ENCODE results near the gene IMPG2.

IMPG2 gene

DNA sequence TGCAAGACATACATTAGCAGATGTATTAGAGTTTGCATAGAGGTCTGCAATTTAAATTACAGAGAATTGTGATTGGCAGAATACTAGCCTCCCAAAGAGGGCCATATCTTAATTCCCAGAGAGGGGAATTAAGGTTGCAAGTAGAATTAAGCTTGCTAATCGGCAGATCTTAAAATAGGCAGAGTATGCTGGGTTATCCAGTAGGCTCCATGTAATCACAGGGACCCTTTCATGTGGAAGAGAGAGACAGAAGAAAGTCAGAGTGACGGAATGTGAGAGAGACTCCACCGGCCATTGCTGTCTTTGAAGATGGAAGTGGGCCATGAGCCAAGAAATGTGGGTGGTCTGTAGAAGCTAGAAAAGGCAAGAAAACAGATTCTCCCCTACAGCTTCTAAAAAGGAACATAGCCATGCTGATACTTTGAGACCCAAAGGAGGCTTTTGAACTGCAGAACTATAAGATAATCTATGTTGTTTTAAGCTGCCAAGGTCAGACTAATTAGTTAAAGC, 38.8 kb downstream of the IMPG2 start:
- Histone ChIP-seq H3K36me3 (no peaks in the 10 kb centered on the region), H3K9me3 (no peaks in the 10 kb centered on the region), H3K4me3 (ENCODE audit: low read depth, low read length) (no peak overlapping the region), H3K4me1 (no peaks in the 10 kb centered on the region), H3K27me3 (no peaks in the 10 kb centered on the region)
- DNase-seq = peak; percentile 8
- TF ChIP-seq, protein P1, sequence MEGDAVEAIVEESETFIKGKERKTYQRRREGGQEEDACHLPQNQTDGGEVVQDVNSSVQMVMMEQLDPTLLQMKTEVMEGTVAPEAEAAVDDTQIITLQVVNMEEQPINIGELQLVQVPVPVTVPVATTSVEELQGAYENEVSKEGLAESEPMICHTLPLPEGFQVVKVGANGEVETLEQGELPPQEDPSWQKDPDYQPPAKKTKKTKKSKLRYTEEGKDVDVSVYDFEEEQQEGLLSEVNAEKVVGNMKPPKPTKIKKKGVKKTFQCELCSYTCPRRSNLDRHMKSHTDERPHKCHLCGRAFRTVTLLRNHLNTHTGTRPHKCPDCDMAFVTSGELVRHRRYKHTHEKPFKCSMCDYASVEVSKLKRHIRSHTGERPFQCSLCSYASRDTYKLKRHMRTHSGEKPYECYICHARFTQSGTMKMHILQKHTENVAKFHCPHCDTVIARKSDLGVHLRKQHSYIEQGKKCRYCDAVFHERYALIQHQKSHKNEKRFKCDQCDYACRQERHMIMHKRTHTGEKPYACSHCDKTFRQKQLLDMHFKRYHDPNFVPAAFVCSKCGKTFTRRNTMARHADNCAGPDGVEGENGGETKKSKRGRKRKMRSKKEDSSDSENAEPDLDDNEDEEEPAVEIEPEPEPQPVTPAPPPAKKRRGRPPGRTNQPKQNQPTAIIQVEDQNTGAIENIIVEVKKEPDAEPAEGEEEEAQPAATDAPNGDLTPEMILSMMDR (IDR thresholded peaks at IDR 0.05; ENCODE audit: low read depth, low read length) = no peak

DNA sequence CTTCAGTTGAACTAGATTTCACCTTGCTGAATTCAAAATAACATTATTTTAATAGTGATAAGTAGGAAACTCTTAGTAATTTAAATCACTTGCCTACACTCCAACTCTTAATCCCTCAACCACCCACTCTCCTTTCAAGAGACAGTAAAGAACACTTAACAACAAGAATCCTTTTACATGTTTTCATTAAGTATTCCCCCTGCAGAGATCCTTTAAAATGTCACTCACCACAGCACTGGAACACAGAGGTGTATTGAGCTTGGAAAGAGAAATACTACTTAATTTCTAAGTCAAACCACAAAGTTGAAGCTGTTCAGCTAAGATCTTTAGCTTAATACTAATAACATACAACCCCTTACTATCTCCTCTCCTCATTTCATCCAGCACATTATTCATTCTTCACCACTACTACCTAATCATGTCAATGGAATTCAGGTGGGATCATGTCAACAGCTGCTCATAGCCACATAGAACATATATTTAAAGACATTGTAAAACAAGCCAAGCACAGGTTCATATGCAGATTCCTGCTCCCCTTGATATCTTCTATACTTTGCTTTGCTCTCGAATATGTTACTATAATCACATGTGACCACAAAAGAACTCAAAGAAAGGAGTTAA, 40.5 kb downstream of the IMPG2 start:
- H3K4me1 ChIP-seq = no peaks in the 10 kb centered on the region
- H3K4me3 ChIP-seq (ENCODE audit: low read depth, low read length) = no peak overlapping the region
- H3K36me3 ChIP-seq = no peaks in the 10 kb centered on the region
- H3K27me3 ChIP-seq = no peaks in the 10 kb centered on the region
- TF ChIP-seq, protein P1 (IDR thresholded peaks at IDR 0.05; ENCODE audit: low read depth, low read length) = no peak
- DNase-seq = no peak
- H3K9me3 ChIP-seq = no peaks in the 10 kb centered on the region

DNA sequence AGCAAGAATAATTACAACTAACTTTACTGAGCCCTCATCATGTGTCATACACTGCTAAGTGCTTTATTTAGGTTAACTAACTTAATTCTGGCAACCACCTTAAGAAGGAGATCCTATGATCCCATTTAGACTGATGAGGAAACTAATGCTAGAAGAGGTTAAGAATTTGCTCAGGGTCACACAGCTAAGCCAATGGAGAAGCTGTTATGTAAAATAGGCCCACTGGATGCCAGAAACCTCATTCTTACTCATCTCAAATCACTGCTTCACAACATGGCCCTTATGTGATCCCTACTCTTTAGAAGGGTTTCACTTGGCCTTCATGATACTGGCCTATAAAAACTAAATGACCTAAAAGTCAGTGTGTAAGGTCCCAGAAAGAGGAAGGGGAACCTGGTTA, 41.2 kb downstream of the IMPG2 start:
- no peaks in the 10 kb centered on the region for H3K4me1 ChIP-seq
- no peaks in the 10 kb centered on the region for H3K27me3 ChIP-seq
- no peaks in the 10 kb centered on the region for H3K36me3 ChIP-seq
- H3K4me3 ChIP-seq (ENCODE audit: low read depth, low read length) = no peak overlapping the region
- TF ChIP-seq, protein P1 (IDR thresholded peaks at IDR 0.05; ENCODE audit: low read depth, low read length) = no peak
- H3K9me3 ChIP-seq = no peaks in the 10 kb centered on the region
- DNase-seq = no peak

GRCh38 chr3:101278727-101279126, 41.6 kb downstream of the IMPG2 start:
- TF ChIP-seq, protein P1 (IDR thresholded peaks at IDR 0.05; ENCODE audit: low read depth, low read length) = no peak
- no peaks in the 10 kb centered on the region for H3K36me3 ChIP-seq
- H3K4me3 ChIP-seq (ENCODE audit: low read depth, low read length) = no peak overlapping the region
- H3K4me1 ChIP-seq = no peaks in the 10 kb centered on the region
- DNase-seq = no peak
- H3K27me3 ChIP-seq = no peaks in the 10 kb centered on the region
- H3K9me3 ChIP-seq = no peaks in the 10 kb centered on the region

DNA sequence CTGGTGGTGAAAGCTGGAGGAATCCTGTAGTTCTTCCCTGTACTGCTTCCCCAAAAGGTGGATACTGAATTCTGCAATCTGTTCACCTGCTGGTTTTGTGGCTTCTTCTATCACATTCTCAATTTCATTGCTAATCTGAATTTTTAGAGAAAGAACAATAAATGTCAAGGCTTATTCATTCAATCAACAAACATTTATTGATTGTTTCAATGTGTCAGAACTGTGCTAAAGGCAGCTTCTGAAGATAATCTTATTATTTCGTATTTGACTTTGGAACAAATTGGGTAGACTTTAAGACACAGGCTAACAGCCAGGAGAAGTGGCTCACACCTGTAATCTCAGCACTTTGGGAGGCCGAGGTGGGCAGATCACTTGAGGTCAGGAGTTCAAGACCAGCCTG, 46.8 kb downstream of the IMPG2 start:
- Histone ChIP-seq H3K27me3 (no peaks in the 10 kb centered on the region), H3K9me3 (no peaks in the 10 kb centered on the region)
- TF ChIP-seq, protein P1 (IDR thresholded peaks at IDR 0.05; ENCODE audit: low read depth, low read length) = no peak

GRCh38 chr3:101273156-101273555, 47.2 kb downstream of the IMPG2 start:
- H3K36me3 ChIP-seq = no peaks in the 10 kb centered on the region
- TF ChIP-seq, protein P1 (IDR thresholded peaks at IDR 0.05; ENCODE audit: low read depth, low read length) = no peak
- no peaks in the 10 kb centered on the region for H3K27me3 ChIP-seq
- no peaks in the 10 kb centered on the region for H3K9me3 ChIP-seq
- H3K4me1 ChIP-seq = no peaks in the 10 kb centered on the region
- H3K4me3 ChIP-seq (ENCODE audit: low read depth, low read length) = no peak overlapping the region
- DNase-seq = no peak

More for the DNA sequence above, 46.8 kb downstream of the IMPG2 start:
- H3K4me1 ChIP-seq = no peaks in the 10 kb centered on the region
- DNase-seq = no peak
- H3K36me3 ChIP-seq = no peaks in the 10 kb centered on the region
- no peak overlapping the region for H3K4me3 ChIP-seq (ENCODE audit: low read depth, low read length)
